Hematopoietic multipotent progenitor cell treated with erythropoietin and hydrocortisone succinate and interleukin-3 and kit ligand, for 15 days (in vitro differentiated cells): ENCODE measurements around the gene PTPA.
A peak's percentile ranks its signal among the peaks of the same experiment; 100 is the strongest.
"Not testable (repeated sequence)": the region's sequence is repeated elsewhere in the genome, so short reads cannot be mapped to it uniquely, and the experiment has no call there.

Experiments
- DNase-seq: peaks from one replicate; pipeline ENCODE4 v3.0.0-alpha.2; 2015; ENCODE audit warnings: low spot score

PTPA gene

DNA sequence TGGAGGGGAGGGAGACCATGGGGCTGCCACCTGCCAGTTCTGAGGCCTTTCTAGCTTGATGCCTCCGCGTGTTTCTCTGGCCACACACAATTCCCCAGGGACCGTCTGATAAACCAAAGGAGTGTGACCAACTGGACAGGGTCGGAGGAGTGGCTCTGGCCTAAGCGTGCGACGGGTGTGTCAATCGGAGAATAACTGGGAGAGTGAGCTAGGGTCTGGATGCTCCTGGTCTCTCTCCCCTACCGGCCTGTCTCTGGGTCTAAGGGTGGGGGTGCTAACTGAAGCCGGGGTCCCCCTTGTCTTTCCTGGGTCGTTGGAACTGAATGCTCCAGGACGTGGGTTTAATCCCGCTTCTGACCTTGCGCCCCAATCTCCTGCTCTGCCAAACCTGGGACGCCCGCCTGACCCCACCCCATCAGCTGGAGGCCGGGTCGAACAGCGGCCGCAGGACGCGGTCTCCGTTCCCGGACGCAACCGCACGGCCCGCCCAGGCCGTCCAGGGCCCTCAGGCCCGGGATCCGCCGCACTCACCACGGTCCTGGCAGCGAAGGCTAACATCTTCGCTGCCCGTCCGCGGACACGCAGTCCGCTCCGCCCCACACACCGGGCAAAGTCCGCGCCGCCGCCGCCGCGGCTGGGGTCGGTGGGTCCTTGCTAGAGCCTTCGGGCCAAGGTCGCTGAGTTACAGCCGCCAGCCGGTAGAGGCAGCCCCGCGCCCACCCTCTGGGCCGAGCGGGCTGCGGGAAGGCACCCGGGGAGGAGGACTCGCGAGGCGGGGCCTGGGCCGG lies 1.1 kb upstream of the PTPA start:
- no peak for DNase-seq

- peak; percentile 34 for DNase-seq
These were observed 425 bp downstream of the PTPA start for GRCh38 chr9:129111528-129112151.

DNA sequence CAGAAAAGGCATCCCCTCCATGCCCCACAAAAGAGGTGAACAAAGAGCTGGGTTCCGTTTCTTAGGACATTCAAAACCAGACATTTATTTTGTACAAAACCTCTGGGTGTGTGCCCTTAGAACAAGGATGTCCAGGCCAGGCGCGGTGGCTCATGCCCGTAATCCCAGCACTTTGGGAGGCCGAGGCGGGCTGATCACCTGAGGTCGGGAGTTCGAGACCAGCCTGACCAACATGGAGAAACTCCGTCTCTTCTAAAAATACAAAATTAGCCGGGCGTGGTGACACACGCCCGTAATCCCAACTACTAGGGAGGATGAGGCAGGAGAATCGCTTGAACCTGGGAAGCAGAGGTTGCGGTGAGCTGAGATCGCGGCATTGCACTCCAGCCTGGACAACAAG lies 1.3 kb downstream of the PTPA start:
- not testable (repeated sequence) for DNase-seq

DNA sequence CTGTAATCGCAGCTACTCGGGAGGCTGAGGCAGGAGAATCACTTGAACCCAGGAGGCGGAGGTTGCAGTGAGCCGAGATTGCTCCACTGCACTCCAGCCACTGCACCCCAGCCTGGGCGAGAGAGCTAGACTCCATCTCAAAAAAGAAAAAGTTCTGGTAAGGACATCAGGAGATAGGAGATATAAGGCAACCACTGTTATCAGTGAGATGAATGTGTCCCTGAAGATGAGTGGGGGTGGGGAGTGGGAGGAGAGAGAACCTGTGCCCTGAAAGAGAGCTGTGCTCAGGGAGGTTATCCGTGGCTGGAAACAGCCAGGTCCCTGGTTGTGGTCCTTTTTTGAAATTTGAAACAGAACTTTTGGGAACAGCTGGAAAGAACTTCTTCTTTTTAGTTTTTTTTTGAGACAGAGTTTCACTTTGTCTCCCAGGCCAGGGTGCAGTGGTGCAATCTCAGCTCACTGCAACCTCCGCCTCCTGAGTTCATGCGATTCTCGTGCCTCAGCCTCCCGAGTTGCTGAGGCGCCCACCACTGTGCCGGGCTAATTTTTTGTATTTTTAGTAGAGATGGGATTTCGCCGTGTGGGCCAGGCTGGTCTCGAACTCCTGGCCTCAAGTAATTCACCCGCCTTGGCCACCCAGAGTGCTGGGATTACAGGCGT lies 2.6 kb downstream of the PTPA start:
- DNase-seq: no peak

DNA sequence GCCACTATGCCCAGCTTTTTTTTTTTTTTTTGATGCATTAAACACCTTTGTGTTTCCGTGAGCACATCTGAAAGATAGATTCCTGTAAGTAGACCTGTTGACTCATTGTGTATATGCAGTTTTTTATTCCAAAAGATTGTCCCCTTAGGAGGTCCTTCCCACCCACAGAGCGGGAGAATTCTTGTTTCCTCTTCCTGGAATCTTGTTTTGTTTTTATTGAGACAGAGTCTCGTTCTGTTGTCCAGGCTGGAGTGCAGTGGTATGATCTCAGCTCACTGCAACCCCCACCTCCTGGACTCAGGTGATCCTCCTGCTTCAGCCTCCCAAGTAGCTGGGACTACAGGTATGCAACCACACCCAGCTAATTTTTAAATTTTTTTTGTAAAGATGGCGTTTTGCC lies 7.6 kb downstream of the PTPA start:
- no peak for DNase-seq

DNA sequence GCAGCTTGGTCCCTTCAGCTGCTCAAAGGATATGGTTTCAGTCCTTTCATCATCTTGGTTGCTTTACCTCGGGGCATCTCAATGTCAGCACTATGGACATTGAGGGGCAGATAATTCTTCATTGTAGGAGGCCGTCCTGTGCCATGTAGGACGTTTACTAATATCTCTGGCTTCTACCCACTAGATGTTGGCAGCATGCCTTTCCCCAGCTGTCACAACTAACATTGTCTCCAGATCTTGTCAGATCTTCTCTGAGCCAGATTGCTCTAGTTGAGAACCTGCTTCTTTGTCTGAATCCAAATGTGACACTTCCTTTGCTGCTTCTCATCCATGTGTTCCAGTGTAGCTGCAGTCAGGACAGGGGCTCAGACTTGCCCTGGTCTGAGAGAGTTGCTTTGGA lies 10.3 kb downstream of the PTPA start:
- DNase-seq: no peak

DNA sequence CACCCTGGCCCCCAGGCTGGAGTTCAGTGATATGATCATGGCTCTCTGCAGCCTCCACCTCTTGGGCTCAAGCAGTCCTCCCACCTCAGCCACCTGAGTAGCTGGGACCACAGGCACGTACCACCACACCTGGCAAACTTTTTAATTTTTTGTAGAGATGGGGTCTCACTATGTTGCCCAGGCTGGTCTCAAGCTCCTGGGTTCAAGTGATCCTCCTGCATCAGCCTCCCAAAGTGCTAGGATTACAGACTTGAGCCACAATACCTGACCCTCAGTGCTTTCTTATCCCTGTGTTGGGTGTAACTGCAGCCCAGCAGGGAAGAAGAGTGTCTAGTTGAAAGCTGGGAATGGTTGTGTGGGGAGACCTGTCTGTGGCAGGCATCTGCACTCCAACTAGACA lies 10.9 kb downstream of the PTPA start:
- DNase-seq: no peak

DNA sequence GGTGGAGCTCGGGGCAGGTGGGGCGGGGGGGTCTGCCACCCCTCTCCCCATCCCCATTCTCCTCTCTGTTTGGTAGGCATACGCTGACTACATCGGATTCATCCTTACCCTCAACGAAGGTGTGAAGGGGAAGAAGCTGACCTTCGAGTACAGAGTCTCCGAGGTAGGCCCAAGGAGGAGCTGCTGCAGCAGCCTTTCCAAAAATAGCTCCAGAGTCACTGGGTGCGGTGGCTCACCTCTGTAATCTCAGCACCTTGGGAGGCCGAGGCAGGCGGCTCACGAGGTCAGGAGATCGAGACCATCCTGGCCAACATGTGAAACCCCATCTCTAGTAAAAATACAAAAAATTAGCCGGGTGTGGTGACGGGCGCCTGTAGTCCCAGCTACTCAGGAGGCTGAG lies 11.8 kb downstream of the PTPA start:
- not testable (repeated sequence) for DNase-seq

GRCh38 chr9:129124506-129125069 lies 13.4 kb downstream of the PTPA start:
- DNase-seq: peak; percentile 60

GRCh38 chr9:129125478-129125877 lies 14.3 kb downstream of the PTPA start:
- DNase-seq: no peak

DNA sequence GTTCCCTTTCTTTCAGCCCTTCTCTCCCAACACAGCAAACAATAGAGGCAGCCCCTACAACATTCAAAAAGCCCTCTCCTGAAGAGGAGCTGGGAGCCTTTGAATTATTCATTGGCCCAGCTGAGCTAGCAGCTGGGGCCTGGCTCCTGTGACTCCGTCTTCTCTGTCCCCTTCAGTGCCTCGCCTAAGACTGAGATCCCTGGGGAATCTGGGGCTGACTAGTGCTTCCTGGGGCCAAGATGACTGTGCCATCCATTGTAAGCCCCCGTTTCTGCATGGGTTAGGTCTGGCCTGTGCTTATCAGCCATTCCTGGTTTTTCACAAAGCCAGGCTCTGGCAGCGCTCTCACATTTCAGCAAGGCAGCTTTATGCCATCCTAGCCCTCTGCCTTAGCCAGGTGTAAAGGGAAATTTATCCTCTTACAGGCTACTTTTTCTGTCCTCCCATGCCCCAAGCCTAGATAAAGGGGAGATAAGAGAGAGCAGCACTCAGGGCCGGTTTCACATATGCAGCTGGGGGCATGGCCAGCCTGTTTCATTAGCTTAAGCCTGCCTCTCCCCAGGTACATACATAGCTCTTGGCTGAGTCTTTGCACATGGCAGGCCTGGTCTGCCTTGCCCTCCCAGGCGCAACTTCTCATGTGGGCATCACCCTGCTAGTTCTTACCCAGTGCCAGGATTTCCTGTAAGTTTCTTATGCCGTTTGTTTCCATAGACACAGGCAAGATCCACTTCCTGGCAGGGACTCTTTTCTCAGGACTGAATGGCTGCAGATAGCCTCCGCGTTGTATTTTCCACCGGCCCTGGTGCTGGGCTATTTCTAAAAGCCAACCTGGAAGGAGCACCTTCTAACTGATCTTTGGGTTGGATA lies 15.8 kb downstream of the PTPA start:
- DNase-seq: no peak

- no peak for DNase-seq
These were observed 17.5 kb downstream of the PTPA start for GRCh38 chr9:129128689-129129088.

DNA sequence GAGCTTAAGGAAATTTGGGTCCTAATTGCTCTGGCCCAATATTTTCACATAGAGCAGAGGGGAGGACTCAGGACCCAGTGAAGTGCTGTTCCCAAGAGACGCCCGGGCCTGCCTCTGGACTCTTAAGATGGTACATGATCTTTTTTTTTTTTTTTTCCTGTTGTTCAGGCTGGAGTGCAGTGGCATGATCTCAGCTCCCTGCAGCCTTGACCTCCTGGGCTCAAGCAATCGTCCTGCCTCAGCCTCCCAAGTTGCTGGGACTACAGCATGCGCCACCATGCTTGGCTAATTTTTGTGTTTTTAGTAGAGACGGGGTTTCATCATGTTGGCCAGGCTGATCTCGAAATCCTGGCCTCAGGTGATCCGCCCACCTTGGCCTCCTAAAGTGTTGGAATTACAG lies 19.1 kb downstream of the PTPA start:
- DNase-seq: not testable (repeated sequence)

GRCh38 chr9:129130791-129131190 lies 19.6 kb downstream of the PTPA start:
- DNase-seq: no peak

DNA sequence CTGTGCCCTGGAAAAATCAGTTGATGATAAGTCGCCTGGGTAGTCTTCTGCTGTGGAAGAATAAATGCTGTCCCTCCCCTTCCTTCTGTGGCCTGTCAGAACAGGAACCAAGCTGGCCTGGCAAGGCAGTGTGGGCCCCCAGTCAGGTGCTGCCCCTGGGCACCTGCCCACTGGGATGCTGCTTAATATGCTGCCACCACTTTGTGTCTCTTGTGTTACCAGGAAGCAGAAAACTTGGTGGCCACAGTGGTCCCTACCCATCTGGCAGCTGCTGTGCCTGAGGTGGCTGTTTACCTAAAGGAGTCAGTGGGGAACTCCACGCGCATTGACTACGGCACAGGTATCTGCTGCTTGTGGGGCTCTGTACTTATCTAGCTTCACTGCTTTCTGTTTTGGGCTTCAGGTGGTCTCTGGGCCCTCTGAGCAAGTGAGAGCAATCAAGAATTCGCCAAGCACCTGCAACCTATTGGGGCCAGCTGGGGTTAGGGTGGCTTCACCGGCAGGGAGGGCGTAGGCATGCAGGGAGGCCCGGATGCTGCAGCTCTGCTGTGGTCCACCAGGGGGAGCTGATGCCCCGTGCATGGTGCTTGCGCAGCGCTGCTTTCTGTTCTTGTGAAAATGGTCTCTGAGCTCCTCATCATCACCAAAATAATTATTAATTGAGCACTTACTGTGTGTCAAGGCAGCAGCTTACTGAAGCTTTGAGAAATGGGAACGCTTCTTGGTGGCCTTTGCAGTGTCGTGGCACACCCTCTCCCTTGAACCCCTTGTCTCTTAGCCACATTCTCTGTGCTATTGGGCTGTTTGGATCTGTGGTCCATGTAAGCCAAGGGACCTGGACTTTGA lies 20.3 kb downstream of the PTPA start:
- DNase-seq: peak; percentile 84

GRCh38 chr9:129133082-129133481 lies 21.9 kb downstream of the PTPA start:
- no peak for DNase-seq

DNA sequence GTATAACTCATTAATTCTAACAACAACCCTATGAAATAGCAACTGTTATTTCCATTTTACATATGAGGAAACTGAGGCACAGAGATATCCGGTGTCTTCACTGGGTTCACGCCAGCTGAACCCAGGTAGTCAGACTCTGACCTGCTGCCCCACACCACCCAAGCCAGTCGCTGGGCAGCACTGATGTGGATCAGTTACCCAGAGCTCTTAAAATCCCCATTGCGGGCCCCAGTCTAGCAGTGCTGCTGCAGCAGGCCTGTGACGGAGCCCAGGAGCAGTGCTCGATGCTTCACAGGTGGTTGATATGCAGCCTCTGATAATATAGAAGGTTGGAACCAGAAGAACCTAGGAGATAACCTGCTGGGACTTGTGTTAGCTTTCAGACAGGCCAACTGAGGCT lies 24.3 kb downstream of the PTPA start:
- no peak for DNase-seq

DNA sequence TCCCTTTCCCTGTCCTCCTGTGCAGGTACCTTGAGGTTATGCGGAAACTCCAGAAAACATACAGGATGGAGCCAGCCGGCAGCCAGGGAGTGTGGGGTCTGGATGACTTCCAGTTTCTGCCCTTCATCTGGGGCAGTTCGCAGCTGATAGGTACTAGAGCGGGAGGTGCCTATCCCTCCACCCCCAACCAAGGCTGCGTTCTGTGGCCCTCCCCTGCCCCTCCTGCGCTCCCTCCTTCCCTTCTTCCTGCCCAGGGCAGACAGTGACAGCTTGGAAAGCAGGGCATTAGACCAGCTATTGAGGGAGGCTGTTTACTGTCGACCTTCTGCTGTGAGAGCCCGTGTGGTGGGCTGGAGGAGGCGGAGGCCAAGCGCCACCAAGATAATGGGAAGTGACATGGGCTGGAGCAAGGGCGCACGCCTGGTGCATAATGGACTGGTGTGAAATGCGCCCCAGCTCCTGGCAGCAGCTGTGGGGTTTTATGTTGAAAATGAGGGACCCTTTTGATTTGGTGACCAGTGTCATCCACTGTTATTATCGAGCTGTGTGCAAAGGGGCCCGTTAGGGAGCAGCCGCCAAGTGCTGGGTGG lies 25.3 kb downstream of the PTPA start:
- DNase-seq: no peak

DNA sequence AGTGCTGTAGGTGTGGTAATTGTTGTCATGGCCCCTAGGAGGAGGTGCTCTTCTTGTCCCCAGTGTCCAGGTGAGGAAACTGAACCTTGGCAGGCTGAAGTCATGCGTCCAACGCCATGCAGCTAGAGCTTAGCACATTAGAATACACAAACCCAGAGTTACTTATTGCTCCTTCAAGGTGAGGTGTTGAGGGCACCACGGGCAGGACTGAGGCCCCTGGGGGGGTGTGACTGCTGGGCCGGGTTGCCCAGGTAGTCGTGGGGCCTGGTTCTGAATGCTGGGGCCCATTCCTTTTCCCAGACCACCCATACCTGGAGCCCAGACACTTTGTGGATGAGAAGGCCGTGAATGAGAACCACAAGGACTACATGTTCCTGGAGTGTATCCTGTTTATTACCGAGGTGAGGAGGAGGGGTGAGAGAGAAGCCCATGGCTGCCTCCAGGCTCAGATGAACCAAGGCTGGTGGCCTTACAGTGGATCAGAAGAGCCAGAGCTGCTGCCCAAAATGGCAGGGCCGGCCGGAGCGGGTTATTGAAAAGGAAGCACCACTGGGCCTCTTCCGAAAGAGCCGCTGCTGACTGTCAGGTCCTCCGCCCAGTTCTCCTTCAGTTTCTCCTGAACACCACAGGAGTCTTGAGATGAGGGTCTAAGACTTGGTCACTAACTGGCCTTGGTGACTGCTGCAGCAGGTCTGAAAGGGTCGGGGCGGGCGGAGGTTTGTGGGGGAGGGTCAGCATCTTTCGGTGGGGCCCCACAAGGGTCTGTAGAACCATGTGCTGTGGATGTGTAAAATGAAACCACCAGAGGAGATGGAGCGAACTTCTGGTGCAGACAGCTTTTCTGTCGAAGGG lies 26.3 kb downstream of the PTPA start:
- no peak for DNase-seq

- DNase-seq: no peak
These were observed 26.9 kb downstream of the PTPA start for GRCh38 chr9:129138144-129138462.
